Cerebellar nuclear complex (tissue), 1 donor: Measurements from ENCODE around the gene CES2.
"Not testable (repeated sequence)": the region's sequence is repeated elsewhere in the genome, so short reads cannot be mapped to it uniquely, and the experiment has no call there.

Experiments used
- DNase-seq, 2 experiments: peaks; one replicate each; lab custom pipeline; 2025; lab: John Stamatoyannopoulos, UW

Gene CES2

GRCh38 chr16:66934839-66935313, 440 bp upstream of the CES2 start:
- DNase-seq: not testable (repeated sequence)

GRCh38 chr16:66936462-66936861, 1.1 kb downstream of the CES2 start:
- DNase-seq: no peak

GRCh38 chr16:66936889-66937554, 1.7 kb downstream of the CES2 start:
- no peak for DNase-seq

GRCh38 chr16:66937725-66938337, 2.5 kb downstream of the CES2 start:
- DNase-seq: no peak

GRCh38 chr16:66939366-66939765, 4.0 kb downstream of the CES2 start:
- no peak for DNase-seq

GRCh38 chr16:66940236-66940635, 4.9 kb downstream of the CES2 start:
- no peak for DNase-seq

GRCh38 chr16:66942981-66943380, 7.7 kb downstream of the CES2 start:
- no peak for DNase-seq

GRCh38 chr16:66943426-66944053, 8.2 kb downstream of the CES2 start:
- DNase-seq: no peak

- DNase-seq: no peak
Measured at GRCh38 chr16:66944054-66944441, 8.7 kb downstream of the CES2 start.

- DNase-seq: not testable (repeated sequence)
Measured at GRCh38 chr16:66944971-66945370, 9.7 kb downstream of the CES2 start.

- DNase-seq: no peak
Measured at GRCh38 chr16:66945939-66946338, 10.6 kb downstream of the CES2 start.

- no peak for DNase-seq
Measured at GRCh38 chr16:66946541-66946940, 11.2 kb downstream of the CES2 start.

- DNase-seq: no peak
Measured at GRCh38 chr16:66946974-66947301, 11.6 kb downstream of the CES2 start.

GRCh38 chr16:66947302-66948065, 12.2 kb downstream of the CES2 start:
- peak in 1 of 2 experiments; percentile 85 for DNase-seq

GRCh38 chr16:66948134-66948836, 13.0 kb downstream of the CES2 start:
- no peak for DNase-seq

- no peak for DNase-seq
Measured at GRCh38 chr16:66948837-66949225, 13.5 kb downstream of the CES2 start.

GRCh38 chr16:66949472-66949871, 14.2 kb downstream of the CES2 start:
- DNase-seq: peak in 1 of 2 experiments; percentile 21

GRCh38 chr16:66950437-66950836, 15.1 kb downstream of the CES2 start:
- no peak for DNase-seq

- no peak for DNase-seq
Measured at GRCh38 chr16:66950971-66951790, 15.9 kb downstream of the CES2 start.

GRCh38 chr16:66952430-66953110, 17.3 kb downstream of the CES2 start:
- DNase-seq: no peak
